ENCODE results near the gene NPLOC4.
"Not testable (repeated sequence)": the region's sequence is repeated elsewhere in the genome, so short reads cannot be mapped to it uniquely, and the experiment has no call there.

NPLOC4 gene

DNA sequence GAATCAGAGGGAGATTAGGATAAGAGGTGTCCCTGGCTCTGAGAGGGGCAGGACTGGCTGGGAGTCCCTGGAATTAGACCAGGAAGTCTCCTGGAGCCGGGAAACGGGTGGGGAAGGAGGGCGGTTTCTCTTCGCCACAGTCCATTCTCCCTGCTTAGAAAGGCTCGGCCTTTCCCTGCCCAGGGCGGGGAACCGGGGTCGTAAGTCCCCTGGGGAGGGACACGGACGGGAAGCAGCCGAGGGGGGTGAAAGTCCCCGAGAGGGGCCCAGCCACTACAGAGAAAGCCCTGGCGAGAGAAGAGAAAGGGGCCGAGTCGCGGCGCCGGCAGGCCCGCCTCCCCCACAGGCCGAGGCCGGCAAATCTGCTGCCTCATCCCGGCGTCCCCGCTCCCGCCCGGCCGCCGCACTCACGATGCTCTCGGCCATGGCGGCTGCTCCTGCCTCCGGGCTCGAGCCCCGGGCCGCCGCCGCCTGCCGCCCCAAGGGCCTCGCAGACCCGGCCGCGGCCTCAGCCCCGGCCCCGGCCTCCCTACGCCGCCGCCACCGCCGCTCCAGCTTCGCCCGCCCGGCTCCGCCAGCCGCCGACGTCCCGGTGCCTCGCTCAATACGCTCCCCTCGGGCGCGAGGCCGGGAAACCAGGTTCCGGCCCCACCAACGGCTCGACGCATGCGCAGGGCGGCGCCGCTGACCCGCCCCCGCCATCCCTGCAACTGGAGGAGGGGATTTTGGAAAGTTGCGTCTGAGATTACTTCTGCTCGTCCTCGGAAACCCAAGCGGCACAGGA lies at the start of gene NPLOC4, which contains the start of gene TSPAN10:
Gene NPLOC4 (minus strand): TSS at position 608 of the 784 bp plus-strand sequence. CDS start 182 bp downstream, at position 426.
Gene TSPAN10 (plus strand): TSS at position 692 of the 784 bp plus-strand sequence. CDS start 5,217 bp downstream, outside the sequence.
- DNase-seq (ENCODE audit: low read depth in 2 of 2): peak; percentile 77 to 80

- no peak for DNase-seq (ENCODE audit: low read depth in 2 of 2)
Observed at GRCh38 chr17:81686614-81687013, 49.7 kb upstream of the NPLOC4 start.

- peak in 1 of 2 experiments; percentile 28 for DNase-seq (ENCODE audit: low read depth in 2 of 2)
Observed at GRCh38 chr17:81685108-81685507, 48.2 kb upstream of the NPLOC4 start.

- no peak for DNase-seq (ENCODE audit: low read depth in 2 of 2)
Observed at GRCh38 chr17:81684442-81684911, 47.6 kb upstream of the NPLOC4 start.

DNA sequence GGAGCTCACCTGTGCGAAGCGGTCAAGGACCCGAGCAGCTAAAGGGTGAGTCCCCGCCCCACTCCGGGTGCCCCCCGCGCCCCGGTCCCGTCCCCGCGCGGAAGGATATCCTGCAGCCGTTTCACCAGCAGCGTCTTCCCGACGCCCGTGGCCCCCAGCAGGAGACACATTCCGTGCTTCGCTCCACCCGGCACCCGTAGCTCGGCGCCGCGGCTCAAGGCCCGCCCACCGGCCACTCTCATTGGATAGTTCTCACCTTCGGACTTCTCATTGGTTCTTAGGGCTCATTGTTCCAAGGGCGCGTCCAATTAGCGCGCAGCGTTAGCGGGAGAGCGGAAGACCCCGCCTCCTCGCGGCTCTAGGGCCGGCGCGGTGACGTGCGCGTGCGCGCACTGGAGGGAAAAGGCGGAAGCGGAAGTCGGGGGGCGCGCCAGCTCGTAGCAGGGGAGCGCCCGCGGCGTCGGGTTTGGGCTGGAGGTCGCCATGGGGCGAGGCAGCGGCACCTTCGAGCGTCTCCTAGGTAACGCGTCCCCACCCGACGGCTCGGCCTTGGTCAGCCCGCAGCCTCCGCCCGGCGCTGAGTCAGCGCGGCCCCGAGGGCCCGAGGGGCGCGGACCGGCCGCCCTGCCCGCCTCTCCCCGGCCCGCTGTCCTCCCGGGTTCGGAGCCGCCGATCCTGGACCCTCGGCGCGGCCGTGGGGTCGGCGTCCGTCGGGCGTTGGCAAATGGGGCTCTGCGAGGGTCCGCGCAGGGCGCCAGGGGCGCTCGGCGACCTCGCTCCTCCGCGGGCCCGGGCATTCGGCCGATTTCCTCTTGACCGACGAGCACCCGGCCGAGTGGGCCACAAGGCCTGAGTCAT lies 46.9 kb upstream of the NPLOC4 start, which contains the start of the genes ARL16 and HGS:
Gene ARL16 (minus strand): TSS at position 214 of the 858 bp plus-strand sequence. CDS start 44 bp downstream, at position 170.
Gene HGS (plus strand): TSS at position 428 of the 858 bp plus-strand sequence. CDS start 56 bp downstream, at position 484.
- DNase-seq (ENCODE audit: low read depth in 2 of 2): peak; percentile 97

GRCh38 chr17:81683208-81683583 lies 46.3 kb upstream of the NPLOC4 start:
- no peak for DNase-seq (ENCODE audit: low read depth in 2 of 2)

- no peak for DNase-seq (ENCODE audit: low read depth in 2 of 2)
Observed at GRCh38 chr17:81682565-81683207, 45.8 kb upstream of the NPLOC4 start.

- DNase-seq (ENCODE audit: low read depth in 2 of 2): no peak
Observed at GRCh38 chr17:81681672-81682071, 44.8 kb upstream of the NPLOC4 start.

- no peak for DNase-seq (ENCODE audit: low read depth in 2 of 2)
Observed at GRCh38 chr17:81680150-81680549, 43.2 kb upstream of the NPLOC4 start.

- no peak for DNase-seq (ENCODE audit: low read depth in 2 of 2)
Observed at GRCh38 chr17:81676906-81677305, 40.0 kb upstream of the NPLOC4 start.

DNA sequence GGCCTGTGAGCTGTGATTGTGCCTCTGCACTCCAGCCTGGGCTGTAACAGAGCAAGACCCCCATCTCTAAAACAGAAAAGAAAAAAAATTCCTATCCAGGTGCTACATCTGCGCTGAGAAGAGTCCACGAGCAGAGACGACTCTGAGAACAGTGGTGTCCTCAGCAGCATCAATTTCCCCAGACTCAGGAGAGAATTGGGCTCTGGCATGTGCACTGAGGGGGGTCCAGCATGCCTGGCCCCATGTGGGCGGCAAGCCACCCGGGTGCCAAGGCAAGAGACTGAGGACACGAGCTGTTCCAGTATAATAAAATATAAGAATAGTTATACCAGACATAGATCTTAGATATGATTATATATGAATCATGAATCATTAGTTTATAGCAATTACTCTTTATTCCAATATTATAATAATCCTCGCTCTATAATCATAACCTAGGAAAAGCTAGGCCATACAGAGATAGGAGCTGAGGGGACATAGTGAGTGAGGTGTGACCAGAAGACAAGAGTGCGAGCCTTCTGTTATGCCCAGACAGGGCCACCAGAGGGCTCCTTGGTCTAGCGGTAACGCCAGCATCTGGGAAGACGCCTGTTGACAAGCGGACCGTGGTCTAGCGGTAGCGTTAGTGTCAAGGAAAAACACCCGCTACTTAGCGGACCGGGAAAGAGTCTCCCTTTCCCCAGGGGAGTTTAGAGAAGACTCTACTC lies 38.8 kb upstream of the NPLOC4 start:
- not testable (repeated sequence) for DNase-seq (ENCODE audit: low read depth in 2 of 2)

DNA sequence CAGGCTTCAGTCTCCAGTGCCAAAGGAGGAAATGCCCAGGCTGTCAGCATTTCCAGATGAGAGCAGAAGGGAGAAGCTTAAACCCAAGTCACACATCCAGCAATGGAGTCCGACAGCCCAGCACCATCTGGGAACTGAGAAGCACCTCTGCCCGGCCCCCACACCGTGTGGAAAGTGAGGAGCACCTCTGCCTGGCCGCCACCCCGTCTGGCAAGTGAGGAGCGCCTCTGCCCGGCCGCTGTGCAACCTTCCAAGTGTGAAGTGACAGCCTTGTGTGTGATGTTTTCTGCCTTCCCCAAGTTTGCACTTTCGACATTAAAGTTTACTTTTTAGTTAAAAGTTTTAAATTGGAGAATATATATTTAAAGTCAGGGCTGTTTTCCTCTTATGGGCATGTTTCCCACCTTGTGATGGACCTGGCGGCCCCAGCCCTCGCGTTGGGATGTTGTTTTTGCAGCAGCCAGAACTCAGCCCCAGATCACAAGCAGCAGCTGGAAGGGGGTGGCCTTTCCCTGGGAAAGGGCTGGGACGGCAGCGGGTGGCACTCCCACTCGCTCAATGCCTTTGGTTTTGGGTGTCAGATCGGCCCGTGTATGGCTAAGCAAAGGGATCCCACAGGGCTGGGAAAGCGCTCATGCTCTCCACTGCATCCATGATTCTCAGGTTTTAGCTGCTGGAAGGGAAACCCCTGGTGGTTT lies 36.8 kb upstream of the NPLOC4 start:
- no peak for DNase-seq (ENCODE audit: low read depth in 2 of 2)

GRCh38 chr17:81672954-81673353 lies 36.0 kb upstream of the NPLOC4 start:
- no peak for DNase-seq (ENCODE audit: low read depth in 2 of 2)

DNA sequence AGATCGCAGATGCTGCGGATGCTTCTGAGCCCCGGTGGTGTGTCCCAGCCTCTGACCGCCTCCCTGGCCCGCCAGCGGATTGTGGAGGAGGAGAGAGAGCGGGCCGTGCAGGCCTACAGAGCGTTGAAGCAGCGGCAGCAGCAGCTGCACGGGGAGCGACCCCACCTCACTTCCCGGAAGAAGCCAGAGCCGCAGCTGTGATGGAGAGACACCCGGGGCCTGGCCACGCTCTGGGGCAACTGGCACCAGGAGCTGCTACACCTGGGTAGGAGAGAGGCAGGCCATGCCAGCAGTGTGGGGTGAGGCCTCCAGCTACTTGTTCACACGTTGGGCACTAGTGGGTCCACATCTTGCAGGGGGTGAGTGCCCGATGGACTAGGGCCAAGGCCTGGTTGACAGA lies 35.6 kb upstream of the NPLOC4 start:
- no peak for DNase-seq (ENCODE audit: low read depth in 2 of 2)

- DNase-seq (ENCODE audit: low read depth in 2 of 2): no peak
Observed at GRCh38 chr17:81667754-81668153, 30.8 kb upstream of the NPLOC4 start.

DNA sequence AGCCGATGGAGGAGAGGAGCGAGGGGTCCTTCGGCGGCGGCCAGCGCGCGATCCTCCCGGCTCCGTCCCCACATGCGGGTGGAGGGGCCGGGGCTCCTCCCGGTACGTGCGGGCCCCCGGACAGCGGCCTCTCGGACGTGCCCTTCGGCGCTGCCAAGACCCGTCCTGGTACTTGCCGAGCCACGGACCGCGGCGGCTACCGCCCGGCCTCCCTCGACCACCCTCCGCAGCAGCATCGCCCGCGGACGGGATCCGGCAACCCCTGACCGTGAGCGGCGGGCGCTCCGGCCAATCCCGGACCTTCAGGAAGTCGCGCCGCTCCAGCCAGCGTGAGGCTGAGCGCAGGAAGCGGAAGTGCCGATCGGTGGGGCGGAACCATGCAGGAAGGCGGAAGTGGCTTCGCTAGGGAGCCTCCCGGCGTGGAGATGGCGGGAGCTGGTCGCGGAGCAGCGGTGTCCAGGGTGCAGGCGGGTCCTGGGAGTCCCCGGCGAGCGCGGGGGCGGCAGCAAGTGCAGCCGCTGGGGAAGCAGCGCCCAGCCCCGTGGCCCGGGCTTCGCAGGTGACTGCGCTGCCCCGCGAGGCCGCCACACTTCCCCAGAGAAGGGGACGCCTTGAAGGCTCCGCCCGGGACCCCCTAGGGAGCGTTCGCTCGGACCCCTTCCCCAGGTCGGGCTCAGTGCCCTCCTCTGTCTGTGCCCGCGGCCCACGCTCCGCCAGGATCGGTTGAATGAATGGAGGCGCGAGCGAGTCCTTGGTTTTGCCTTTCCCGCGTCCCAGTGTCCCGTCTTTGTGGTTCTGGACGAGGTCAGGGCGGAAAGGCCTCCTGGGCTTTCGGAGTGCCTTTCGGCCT lies 29.7 kb upstream of the NPLOC4 start, which contains the start of the genes CCDC137 and OXLD1:
Gene CCDC137 (plus strand): TSS at position 396 of the 850 bp plus-strand sequence. CDS start 30 bp downstream, at position 426.
Gene OXLD1 (minus strand): TSS at position 264 of the 850 bp plus-strand sequence. CDS start 28 bp downstream, at position 236.
- DNase-seq (ENCODE audit: low read depth in 2 of 2): peak; percentile 87 to 92

DNA sequence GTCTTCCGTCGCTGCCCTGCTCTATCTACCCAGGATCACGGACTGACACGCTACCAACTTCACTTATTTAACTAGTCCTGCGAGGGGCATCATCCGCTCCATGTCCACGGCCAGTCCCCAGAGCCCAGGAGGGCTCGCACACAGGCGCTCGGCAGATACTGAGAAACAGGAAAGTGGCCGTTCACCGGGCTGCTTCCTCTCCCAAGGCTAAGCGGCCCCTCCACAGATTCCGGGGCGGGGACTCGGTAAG lies 29.1 kb upstream of the NPLOC4 start:
- no peak for DNase-seq (ENCODE audit: low read depth in 2 of 2)

- peak; percentile 43 to 64 for DNase-seq (ENCODE audit: low read depth in 2 of 2)
Observed at GRCh38 chr17:81665205-81666091, 28.5 kb upstream of the NPLOC4 start.

Data from stimulated activated CD4-positive, alpha-beta T cell treated with anti-CD3 and anti-CD28 coated beads, Interleukin-12 subunit alpha, Interleukin-12 subunit beta, amount 100 ng/mL, for 24 hours (primary cell).